NB4 (cell line): ENCODE results near the gene OST4.

ENCODE experiments used
- CTCF ChIP-seq: IDR thresholded peaks from one replicate; pipeline ENCODE4 v1.5.1; 2012; ENCODE audit warnings: low read depth, low read length
- MAX ChIP-seq: IDR thresholded peaks from 2 replicates; pipeline ENCODE4 v1.6.1; 2011; ENCODE audit warnings: low read depth, low read length
- MYC ChIP-seq: IDR thresholded peaks from 2 replicates; pipeline ENCODE4 v1.6.1; 2011; ENCODE audit warnings: low read depth, low read length
- POLR2A ChIP-seq: IDR thresholded peaks from 2 replicates; pipeline ENCODE4 v1.6.1; 2011; ENCODE audit warnings: mild to moderate bottlenecking; ENCODE audit not compliant: insufficient read length; ENCODE audit errors: extremely low read depth

- TF ChIP-seq CTCF, result no peak
- no peak for TF ChIP-seq POLR2A
- TF ChIP-seq MYC, result no peak
- no peak for TF ChIP-seq MAX
Measured at GRCh38 chr2:27038631-27039339, 32.7 kb downstream of the OST4 start.
